GM12878 (cell line): ENCODE results near the gene COX18. TPM values are rescaled to one million over a fixed set of nuclear protein-coding genes. Genes with fewer than 3 reads are reported as not detected.

ENCODE experiments used
- ATAC-seq: fragments of 200-7000 bp; cut with Tn5 transposase; 3 replicates; pipeline ENCODE4 v1.9.1; 2020; ENCODE audit warnings: mild to moderate bottlenecking, moderate library complexity
- BruUV-seq: library from RNA; stranded (reverse); fragments of 400-500 nt; replicated peaks from 2 replicates; lab custom pipeline; 2021; lab: Mats Ljungman, UMichigan
- CTCF ChIA-PET: fragments of 300-600 bp; sonication (Branson Sonifier 250); formaldehyde crosslinking; extraction: SDS; loops from one replicate; lab custom pipeline; 2021; ENCODE audit warnings: inconsistent platforms; lab: Yijun Ruan, JAX
- POLR2A ChIA-PET: fragments of 350-600 bp; formaldehyde crosslinking; extraction: SDS; loops from one replicate; lab custom pipeline; 2021; ENCODE audit warnings: inconsistent platforms; lab: Charles Lee
- RAD21 ChIA-PET: fragments of 300-600 bp; sonication (Branson Sonifier 250); formaldehyde crosslinking; loops from one replicate; lab custom pipeline; 2023; ENCODE audit warnings: antibody characterized with exemption; ENCODE audit not compliant: unreplicated experiment; lab: Charles Lee
- SMC1A ChIA-PET: fragments of 300-600 bp; sonication (Branson Sonifier 250); formaldehyde crosslinking; loops from one replicate; lab custom pipeline; 2023; ENCODE audit not compliant: unreplicated experiment, uncharacterized antibody; lab: Charles Lee
- DNase-seq: peaks from one replicate; pipeline ENCODE4 v3.0.0-alpha.2; 2011; ENCODE audit warnings: low read depth, low spot score
- FAIRE-seq: peaks from 3 replicates; lab custom pipeline; 2011; peaks lifted over from hg19 to GRCh38; lab: Jason Lieb, UNC
- H2AFZ ChIP-seq: 2 replicates; pipeline ENCODE4 v1.6.0; 2011; ENCODE audit warnings: low read depth, low read length, control low read depth; ENCODE audit not compliant: control insufficient read depth
- H3K27ac ChIP-seq: 2 replicates; pipeline ENCODE4 v1.5.1; 2011; ENCODE audit warnings: control low read depth; ENCODE audit not compliant: control insufficient read depth, insufficient read depth
- H3K27me3 ChIP-seq, 2 experiments: replicated peaks in 1 of 2; 2 replicates each; pipeline versions ENCODE4 v1.6.0 to v1.6.1; 2011; ENCODE audit warnings: low read length in 1 of 2; ENCODE audit not compliant: control insufficient read depth in 2 of 2, insufficient read depth in 2 of 2
- H3K36me3 ChIP-seq, 2 experiments: 2 replicates each; pipeline ENCODE4 v1.5.1; 2011; ENCODE audit warnings: low read length in 1 of 2; ENCODE audit not compliant: control insufficient read depth in 2 of 2, insufficient read depth in 2 of 2
- H3K4me1 ChIP-seq: 2 replicates; pipeline ENCODE4 v1.6.1; 2011; ENCODE audit warnings: mild to moderate bottlenecking, low read length, moderate library complexity, mixed read lengths; ENCODE audit not compliant: control insufficient read depth, insufficient read depth
- H3K4me2 ChIP-seq: 2 replicates; pipeline ENCODE4 v1.6.0; 2011; ENCODE audit warnings: control low read depth; ENCODE audit not compliant: control insufficient read depth, insufficient read depth
- H3K4me3 ChIP-seq: fragments of 200-600 bp; sonication (generic); 2 replicates; pipeline ENCODE4 v1.5.1; 2016
- H3K79me2 ChIP-seq: 2 replicates; pipeline ENCODE4 v1.6.0; 2011; ENCODE audit warnings: low read length; ENCODE audit not compliant: control insufficient read depth, insufficient read depth
- H3K9ac ChIP-seq: 2 replicates; pipeline ENCODE4 v1.8.0; 2011; ENCODE audit warnings: low read length, control low read depth, mixed read lengths; ENCODE audit not compliant: control insufficient read depth, insufficient read depth
- H3K9me3 ChIP-seq: replicated peaks from 3 replicates; pipeline ENCODE4 v1.5.1; 2011; ENCODE audit warnings: mild to moderate bottlenecking, low read length; ENCODE audit not compliant: control insufficient read depth, insufficient read depth
- H4K20me1 ChIP-seq: 2 replicates; pipeline ENCODE4 v1.6.0; 2011; ENCODE audit not compliant: control insufficient read depth, insufficient read depth
- BCL11A ChIP-seq: IDR thresholded peaks from 2 replicates; pipeline ENCODE4 v1.6.1; 2011; ENCODE audit warnings: low read depth, low read length
- EZH2 ChIP-seq: IDR thresholded peaks from 2 replicates; pipeline ENCODE4 v1.6.1; 2012; ENCODE audit warnings: low read depth, mild to moderate bottlenecking, control low read depth, inconsistent platforms, low read length, borderline replicate concordance; ENCODE audit not compliant: control insufficient read depth
- GABPA ChIP-seq: IDR thresholded peaks from 2 replicates; pipeline ENCODE4 v1.6.1; 2014; ENCODE audit warnings: antibody characterized with exemption, low read depth, mild to moderate bottlenecking, inconsistent platforms
- IRF4 ChIP-seq: IDR thresholded peaks from 2 replicates; pipeline ENCODE4 v1.6.1; 2011; ENCODE audit warnings: low read depth, low read length
- MTA2 ChIP-seq: fragments of 450-650 bp; IDR thresholded peaks from 2 replicates; pipeline ENCODE4 v1.6.1; 2016; ENCODE audit warnings: low read depth, mild to moderate bottlenecking, moderate library complexity
- NFXL1 ChIP-seq: fragments of 450-650 bp; IDR thresholded peaks from 2 replicates; pipeline ENCODE4 v1.6.1; 2017; ENCODE audit warnings: antibody characterized with exemption, mild to moderate bottlenecking, borderline replicate concordance
- PBX3 ChIP-seq: IDR thresholded peaks from 2 replicates; pipeline ENCODE4 v1.6.1; 2011; ENCODE audit warnings: mild to moderate bottlenecking, low read depth, low read length, moderate library complexity; ENCODE audit not compliant: insufficient replicate concordance
- RELB ChIP-seq: fragments of 450-650 bp; IDR thresholded peaks from 2 replicates; pipeline ENCODE4 v1.6.1; 2017; ENCODE audit warnings: low read depth, mild to moderate bottlenecking, moderate library complexity
- SMC3 ChIP-seq: IDR thresholded peaks from 2 replicates; pipeline ENCODE4 v1.6.1; 2011; ENCODE audit warnings: low read length, improper control_type of control experiment, borderline replicate concordance
- SUPT20H ChIP-seq: IDR thresholded peaks from 2 replicates; pipeline ENCODE4 v1.6.1; 2011; ENCODE audit warnings: low read depth, mild to moderate bottlenecking, low read length, moderate library complexity, borderline replicate concordance; ENCODE audit not compliant: control insufficient read depth
- USF2 ChIP-seq: IDR thresholded peaks from 2 replicates; pipeline ENCODE4 v1.6.1; 2011; ENCODE audit warnings: low read depth, low read length, improper control_type of control experiment, borderline replicate concordance
- ZBTB33 ChIP-seq: fragments of 450-650 bp; IDR thresholded peaks from 2 replicates; pipeline ENCODE4 v1.6.1; 2017; ENCODE audit warnings: mild to moderate bottlenecking
- ZNF24 ChIP-seq: fragments of 450-650 bp; IDR thresholded peaks from 2 replicates; pipeline ENCODE4 v1.6.1; 2017; ENCODE audit warnings: antibody characterized with exemption, mild to moderate bottlenecking
- WGBS: methylation state at CpG from one replicate; pipeline ENCODE4 v1.1.6; 2016; ENCODE audit warnings: low lambda C conversion rate; ENCODE audit not compliant: insufficient replicate concordance, insufficient coverage; ENCODE audit errors: missing lambda C conversion rate; 5-methylcytosine and 5-hydroxymethylcytosine counted together
- in situ Hi-C: fragments of 300-500 bp; cut with MboI; formaldehyde crosslinking; loops from 9 replicates; pipeline ENCODE4 v1.14.3; 2018; ENCODE audit warnings: mixed read lengths
- intact Hi-C: fragments of 100-400 bp; cut with micrococcal nuclease; formaldehyde crosslinking; loops from one replicate; pipeline ENCODE4 v1.14.2; 2022; ENCODE audit not compliant: unreplicated experiment
- polyA plus RNA-seq, 11 experiments: library from polyadenylated mRNA; depleted of rRNA in 4 of 11; unstranded in 6 of 11; stranded (reverse) in 5 of 11; fragments of >200 nt; fragmentation: Nextera tagmentation in 4 of 11; fragmentation: Illumina TruSeq in 1 of 11; extraction: Ambion mirVana in 4 of 11; extraction: Trizol in 1 of 11; gene quantifications; 1 replicate in 1 of 11; 2 replicates in 10 of 11; pipeline versions ENCODE4 v1.2.1 to v1.2.3, GENCODE V29; 2011 to 2016; ENCODE audit warnings: inconsistent platforms in 2 of 11, missing spikeins in 2 of 11, low read depth in 1 of 11
- total RNA-seq, 4 experiments: library from RNA; depleted of rRNA in 3 of 4; stranded (reverse); fragments of >200 nt in 3 of 4; fragmentation: Illumina TruSeq in 1 of 4; extraction: Trizol in 1 of 4; gene quantifications; 2 replicates each; pipeline versions ENCODE4 v1.2.1 to v1.2.3, GENCODE V29; 2013 to 2021
- TF ChIP-seq, protein P1 (sequence below): IDR thresholded peaks from 2 replicates; pipeline ENCODE4 v1.6.1; 2012; ENCODE audit warnings: mild to moderate bottlenecking, low read depth, low read length

Gene COX18
- total and polyA plus RNA-seq, 10 of the 15 experiments (the other 5 are each of a cell fraction or from before 2014, with no cell fraction given), result 7.2 to 36.4 (median 17.7) TPM

GRCh38 chr4:73053076-73053475, 16.4 kb downstream of the COX18 start:
- Histone ChIP-seq H3K27me3 (no peaks in the 10 kb centered on the region), H3K9me3 (no peaks in the 10 kb centered on the region), H3K4me2 (no peak overlapping the region), H4K20me1 (no peaks in the 10 kb centered on the region), H3K4me3 (no peak overlapping the region), H3K9ac (no peak overlapping the region), H3K4me1 (peaks cover 8% of the 10 kb centered on the region; the same call in 1 of the 2 replicates), H2AFZ (no peak overlapping the region), H3K79me2 (no peaks in the 10 kb centered on the region), H3K36me3 (peaks cover 0 to 13% of the 10 kb centered on the region in 2 experiments; a peak in 2 of 4 replicates), H3K27ac (no peak overlapping the region)
- WGBS, result 98% methylated on average over 5 of the region's 5 CpGs
- no peak for FAIRE-seq
- BruUV-seq, result no TSS peak
- ChIA-PET SMC1A (no interaction called here), POLR2A (no interaction called here), RAD21 (no interaction called here), CTCF (no interaction called here)
- no peak for TF ChIP-seq ZBTB33
- TF ChIP-seq USF2, result no peak
- TF ChIP-seq IRF4, result no peak
- TF ChIP-seq NFXL1, result no peak
- TF ChIP-seq PBX3, result no peak
- no peak for TF ChIP-seq BCL11A
- no peak for TF ChIP-seq GABPA
- TF ChIP-seq SUPT20H, result no peak
- TF ChIP-seq, protein P1, sequence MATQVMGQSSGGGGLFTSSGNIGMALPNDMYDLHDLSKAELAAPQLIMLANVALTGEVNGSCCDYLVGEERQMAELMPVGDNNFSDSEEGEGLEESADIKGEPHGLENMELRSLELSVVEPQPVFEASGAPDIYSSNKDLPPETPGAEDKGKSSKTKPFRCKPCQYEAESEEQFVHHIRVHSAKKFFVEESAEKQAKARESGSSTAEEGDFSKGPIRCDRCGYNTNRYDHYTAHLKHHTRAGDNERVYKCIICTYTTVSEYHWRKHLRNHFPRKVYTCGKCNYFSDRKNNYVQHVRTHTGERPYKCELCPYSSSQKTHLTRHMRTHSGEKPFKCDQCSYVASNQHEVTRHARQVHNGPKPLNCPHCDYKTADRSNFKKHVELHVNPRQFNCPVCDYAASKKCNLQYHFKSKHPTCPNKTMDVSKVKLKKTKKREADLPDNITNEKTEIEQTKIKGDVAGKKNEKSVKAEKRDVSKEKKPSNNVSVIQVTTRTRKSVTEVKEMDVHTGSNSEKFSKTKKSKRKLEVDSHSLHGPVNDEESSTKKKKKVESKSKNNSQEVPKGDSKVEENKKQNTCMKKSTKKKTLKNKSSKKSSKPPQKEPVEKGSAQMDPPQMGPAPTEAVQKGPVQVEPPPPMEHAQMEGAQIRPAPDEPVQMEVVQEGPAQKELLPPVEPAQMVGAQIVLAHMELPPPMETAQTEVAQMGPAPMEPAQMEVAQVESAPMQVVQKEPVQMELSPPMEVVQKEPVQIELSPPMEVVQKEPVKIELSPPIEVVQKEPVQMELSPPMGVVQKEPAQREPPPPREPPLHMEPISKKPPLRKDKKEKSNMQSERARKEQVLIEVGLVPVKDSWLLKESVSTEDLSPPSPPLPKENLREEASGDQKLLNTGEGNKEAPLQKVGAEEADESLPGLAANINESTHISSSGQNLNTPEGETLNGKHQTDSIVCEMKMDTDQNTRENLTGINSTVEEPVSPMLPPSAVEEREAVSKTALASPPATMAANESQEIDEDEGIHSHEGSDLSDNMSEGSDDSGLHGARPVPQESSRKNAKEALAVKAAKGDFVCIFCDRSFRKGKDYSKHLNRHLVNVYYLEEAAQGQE, result no peak
- no peak for TF ChIP-seq MTA2
- no peak for TF ChIP-seq ZNF24
- no peak for TF ChIP-seq EZH2
- TF ChIP-seq SMC3, result no peak
- no peak for TF ChIP-seq RELB
- no peak for ATAC-seq
- intact Hi-C loops, result no loop called here
- no peak for DNase-seq
- in situ Hi-C loops, result loop anchor here (25.0 kb wide), 1 partner anchor 1109 kb away; the partner anchor contains the start of gene MTHFD2L
